HG03354 (cell line): ENCODE results near the gene LRRC32.
"Not testable (repeated sequence)": the region's sequence is repeated elsewhere in the genome, so short reads cannot be mapped to it uniquely, and the experiment has no call there.

ENCODE experiments used
- ATAC-seq: cut with Tn5 transposase; IDR thresholded peaks from one replicate; pipeline ENCODE4 v1.9.1; 2021; ENCODE audit warnings: mild to moderate bottlenecking; ENCODE audit not compliant: unreplicated experiment, poor library complexity, severe bottlenecking

LRRC32 gene

DNA sequence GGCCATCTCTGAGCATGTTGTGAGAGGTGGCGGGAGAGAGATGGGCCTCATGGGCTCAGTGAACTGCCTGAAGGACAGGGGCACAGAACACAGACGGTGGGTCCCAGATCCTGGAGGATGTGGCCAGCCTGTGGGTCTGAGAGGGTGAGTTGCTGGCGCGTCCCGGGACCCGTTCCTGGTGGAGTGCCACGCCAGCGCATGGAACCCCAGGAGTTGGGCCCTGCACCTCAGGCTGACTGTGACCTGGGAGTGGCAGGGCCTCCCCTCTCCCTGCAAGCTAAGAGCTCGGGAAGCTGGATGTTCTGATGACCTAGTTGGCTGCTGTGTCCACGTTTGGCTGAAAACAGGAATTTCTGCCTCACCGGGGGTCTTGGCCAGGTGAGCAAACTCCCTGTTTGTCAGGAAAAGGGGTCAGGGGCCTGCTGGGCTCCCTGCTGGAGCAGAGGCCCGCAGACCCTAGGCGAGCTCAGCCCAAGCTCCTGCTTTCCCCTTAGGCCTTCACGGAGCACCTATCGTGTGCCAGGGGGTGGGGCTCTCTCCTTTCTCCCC lies 15.0 kb downstream of the LRRC32 start:
- no peak for ATAC-seq

DNA sequence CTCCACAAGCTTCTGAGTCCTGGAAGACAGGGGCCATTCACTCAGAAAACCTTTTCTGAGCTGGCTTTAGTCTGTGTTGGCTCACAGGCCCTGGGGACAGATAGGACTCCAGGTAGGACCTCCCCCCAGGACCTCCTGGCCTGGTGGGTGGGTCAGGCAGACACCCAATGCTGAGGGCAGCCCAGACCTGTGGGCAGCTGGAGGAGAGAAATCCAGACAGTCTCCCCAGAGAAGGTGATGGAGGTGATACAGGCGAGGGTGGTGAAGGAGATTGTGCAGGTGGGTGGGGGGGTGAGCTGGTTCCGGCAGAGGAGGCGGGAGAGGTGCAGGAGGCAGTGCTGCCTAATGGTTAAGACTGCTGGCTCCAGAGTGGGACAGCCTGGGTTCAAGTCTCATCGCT lies 15.6 kb downstream of the LRRC32 start:
- no peak for ATAC-seq

DNA sequence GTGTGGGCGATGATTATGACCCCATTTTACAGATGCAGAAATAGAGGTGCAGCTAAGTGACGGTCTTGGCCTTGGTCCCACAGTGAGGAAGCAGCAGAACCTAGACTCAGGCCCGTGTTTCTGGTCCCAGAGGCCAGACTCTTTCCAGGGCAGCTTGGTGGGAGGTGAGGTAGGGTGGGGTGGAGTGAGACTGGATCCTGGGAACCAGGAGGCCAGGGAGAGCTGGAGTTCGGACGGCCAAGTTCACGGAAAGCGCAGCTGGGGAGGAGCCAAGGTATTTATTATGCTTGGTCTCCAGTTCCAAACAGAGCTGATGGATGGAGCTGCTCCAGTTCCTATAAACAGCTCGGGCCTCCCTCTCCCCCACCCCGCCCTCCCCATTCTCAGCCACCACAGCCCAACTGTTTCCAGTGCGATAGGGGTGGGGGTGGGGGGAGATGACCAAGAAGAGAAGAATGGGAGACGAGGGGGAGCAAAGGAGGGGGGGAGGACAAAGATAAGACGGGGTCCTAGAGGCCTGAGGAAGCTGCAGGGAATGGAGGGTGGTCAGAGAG lies 16.2 kb downstream of the LRRC32 start:
- ATAC-seq, result no peak

DNA sequence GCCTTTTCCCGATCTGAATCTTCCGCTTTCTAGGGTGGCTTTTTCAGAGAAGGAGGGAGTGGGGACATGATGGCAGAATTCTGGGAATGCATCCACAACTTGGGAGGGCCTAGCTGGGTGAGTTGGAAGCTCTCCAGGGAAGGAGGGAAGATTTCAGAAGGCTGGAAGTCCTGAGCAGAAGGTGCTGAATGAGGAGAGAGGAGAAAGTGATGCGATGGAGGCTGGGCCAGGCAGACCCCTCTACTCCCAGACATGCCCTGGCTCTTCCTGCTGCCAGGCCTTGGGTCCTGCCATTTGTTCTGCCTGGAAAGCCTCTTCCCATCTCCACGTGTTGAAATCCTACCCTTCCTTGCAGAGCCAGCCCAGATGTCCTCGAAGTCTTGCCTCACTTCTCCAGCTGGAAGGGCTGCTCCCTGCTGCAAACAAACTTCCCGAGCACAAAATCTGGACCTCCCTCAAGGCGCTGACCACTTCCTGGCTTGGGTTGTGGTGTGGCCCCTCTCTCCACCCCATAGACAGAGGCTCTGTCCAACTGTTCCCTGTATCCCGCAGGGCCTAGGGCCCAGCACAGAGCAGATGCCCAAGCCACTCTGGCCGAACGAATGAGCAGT lies 16.8 kb downstream of the LRRC32 start:
- no peak for ATAC-seq

DNA sequence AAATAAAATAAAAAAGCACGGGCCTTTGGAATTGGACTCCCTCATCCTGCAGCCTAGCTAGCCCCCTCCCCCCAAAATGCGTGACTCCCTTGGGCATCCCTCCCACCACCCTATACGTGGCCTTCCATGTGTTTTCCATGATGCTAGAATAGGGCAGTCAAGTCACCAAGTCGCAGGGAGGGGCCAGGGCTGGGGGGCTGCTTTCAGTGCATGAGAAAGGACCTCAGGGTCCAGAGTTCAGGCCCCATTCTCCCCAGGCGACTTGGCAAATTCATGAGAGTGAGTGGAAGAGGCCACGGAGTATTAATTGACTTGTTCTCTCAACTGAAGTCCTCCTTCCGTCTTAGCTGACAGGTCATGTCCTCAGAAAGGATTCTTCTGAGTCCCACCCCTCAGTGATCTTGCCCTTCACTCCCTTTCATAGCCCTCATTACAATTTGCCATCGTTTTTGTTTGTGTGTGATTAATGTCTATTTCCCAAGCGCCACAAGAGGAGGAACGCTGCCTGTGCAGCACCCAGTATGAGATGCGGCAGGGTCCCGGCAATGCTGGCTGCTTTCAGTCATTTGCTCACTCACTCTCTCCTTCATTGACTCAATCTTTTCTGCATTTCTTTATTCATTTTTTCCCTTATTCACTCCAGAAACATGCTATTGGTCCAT lies 17.4 kb downstream of the LRRC32 start:
- ATAC-seq, result no peak

DNA sequence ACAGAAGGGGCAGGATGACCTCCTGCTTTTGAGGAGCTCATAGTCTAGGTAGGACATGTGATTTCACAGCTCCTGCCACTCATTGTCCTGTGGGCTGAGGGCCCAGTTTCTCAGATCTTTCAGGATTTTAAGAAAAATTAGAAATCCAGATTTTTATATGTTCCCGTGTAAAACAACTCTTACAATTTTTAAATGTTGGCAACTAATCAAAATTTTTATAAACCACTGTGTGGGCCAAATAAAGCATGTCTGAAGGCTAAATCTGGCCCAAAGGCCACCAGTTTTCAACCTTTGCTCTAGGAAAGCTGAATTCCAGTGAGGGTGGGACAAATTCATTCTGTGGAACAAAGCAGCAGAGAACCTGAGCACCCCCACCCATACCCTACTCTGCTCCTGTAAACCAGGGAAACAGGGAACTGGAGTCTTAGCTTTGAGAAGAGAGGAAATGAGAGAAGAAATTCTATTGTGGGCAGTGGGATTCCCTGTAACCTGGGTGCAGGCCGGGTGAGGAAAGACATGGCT lies 20.6 kb downstream of the LRRC32 start:
- no peak for ATAC-seq

DNA sequence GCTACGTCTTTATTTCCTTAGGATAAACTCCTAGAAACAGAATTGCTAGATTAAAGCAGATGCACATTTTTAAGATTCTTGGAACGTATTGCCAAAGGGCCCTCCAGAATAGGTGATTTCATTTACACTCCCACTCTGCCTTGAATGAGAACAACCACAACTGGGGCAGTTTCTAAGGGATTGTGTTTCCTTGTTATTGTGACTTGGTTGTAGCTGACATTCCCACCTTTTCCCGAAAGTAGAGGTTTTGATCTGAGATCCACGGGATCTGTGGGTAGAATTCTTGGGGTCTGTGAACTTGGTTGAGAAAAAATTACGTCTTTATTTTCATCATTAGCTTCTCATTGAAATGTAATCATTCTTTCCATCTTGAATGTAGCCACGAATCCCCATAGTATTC lies 21.5 kb downstream of the LRRC32 start:
- ATAC-seq, result no peak

DNA sequence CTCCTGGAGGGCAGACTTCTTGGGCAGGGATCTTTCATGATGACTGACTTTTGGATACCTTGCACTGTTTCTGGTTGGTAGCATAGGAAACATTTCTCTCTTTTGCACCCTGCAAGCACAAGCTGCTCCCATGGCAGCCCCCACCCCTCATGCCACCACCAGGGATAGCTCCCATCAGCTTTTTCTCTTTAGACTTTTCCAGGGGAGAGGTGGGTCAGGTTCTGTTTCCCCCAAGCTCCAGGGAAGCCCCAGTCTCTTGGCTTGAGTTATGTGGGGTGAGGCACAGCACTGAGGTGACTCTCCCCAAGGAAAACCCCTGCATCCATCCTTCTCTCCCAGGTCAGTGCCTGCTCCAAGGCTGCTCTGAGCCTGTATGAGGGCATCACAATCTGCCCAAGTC lies 22.5 kb downstream of the LRRC32 start:
- no peak for ATAC-seq

DNA sequence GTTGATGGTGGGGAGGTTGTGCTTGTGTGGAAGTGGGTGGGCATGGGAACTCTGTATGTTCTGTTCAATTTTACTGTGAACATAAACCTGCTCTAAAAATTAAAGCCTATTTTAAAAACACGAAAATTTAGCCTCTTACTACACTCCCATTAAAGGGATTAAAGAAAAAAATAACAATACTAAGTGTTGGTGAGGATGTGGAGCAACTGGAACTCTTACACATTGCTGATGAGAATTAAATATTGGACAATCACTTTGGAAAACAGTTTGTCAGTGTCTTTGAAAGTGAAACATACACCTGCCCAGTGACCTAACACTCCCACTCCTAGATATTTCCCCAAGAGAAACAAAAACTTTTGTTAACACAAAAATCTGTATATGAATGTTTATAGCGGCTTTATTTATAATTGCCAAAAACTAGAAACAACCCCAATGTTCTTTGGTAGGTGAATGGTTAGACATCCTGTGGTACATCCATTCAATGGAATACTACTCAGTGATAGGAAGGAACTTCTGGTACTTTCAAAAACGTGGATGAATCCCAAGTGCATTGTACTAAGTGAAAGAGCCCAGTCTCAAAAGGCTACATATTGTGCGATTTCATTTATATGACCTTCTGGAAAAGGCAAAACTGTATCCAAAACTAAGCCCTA lies 23.5 kb downstream of the LRRC32 start:
- ATAC-seq, result no peak

DNA sequence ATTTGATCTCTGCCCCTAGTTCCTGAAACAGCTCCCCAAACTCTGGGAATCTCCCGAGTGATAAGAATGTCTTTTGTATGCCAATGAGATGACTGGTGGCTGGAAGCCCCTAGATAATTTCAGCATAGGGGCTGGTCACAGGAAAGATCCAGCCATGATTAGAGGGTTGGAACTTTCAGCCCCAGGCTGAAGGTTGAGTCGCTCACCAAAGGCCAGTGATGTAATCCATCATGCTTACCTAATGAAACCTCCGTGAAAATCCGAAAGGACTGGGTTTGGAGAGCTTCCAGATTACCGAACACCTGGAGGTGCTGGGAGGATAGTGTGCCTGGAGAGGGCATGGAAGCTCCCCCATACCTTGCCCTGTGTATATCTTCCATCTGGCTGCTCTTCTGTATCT lies 26.0 kb downstream of the LRRC32 start:
- no peak for ATAC-seq

DNA sequence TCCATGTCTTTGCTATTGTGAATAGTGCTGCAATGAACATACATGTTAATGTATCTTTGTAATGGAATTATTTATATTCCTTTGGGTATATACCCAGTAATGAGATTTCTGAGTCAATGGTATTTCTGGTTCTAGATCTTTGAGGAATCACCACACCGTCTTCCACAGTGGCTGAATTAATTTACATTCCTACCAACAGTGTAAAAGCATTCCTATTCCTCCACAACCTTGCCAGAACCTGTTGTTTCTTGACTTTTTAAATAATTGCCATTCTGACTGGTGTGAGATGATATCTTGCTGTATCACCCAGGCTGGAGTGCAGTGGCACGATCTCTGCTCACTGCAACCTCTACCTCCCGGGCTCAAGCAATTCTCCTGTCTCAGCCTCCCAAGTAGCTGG lies 26.8 kb downstream of the LRRC32 start:
- ATAC-seq, result not testable (repeated sequence)

DNA sequence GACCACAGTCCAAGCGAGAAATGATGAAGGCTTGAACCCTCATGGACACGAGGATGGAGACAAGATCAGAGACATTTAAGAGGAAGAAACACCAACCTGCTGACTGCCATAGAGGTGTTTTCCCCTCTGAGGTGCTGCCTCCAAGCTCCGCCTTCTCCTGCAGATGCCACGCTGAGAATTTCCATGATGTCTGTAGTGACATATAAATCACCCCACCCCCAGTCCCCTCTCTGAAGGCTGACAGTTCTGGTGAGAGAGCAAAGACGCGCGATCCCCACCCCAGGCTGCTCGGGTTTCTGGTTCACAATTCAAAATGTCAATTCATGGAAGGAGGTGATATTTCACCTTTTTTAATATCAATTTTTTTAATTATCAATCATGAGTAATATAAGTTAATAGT lies 28.2 kb downstream of the LRRC32 start:
- ATAC-seq, result no peak

DNA sequence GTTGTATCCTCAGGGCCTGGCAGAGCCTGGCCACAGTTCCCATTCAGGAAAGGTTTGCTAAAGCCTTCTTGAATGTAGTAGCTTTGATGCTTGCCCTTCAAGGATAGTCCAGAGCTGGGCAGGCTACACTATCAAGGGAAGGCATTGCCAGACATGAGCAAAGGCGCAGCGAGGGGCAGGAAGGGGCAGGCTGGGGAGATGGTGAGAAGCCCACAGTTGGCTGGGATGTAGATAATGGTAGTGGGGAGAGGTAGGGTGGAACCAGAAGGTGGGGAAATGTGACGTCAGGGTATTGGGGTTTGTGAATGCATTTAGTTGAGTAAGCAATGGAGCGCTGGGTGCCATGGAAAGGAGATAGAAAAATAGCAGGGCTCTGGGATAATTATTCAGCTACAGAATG lies 28.6 kb downstream of the LRRC32 start:
- ATAC-seq, result no peak

DNA sequence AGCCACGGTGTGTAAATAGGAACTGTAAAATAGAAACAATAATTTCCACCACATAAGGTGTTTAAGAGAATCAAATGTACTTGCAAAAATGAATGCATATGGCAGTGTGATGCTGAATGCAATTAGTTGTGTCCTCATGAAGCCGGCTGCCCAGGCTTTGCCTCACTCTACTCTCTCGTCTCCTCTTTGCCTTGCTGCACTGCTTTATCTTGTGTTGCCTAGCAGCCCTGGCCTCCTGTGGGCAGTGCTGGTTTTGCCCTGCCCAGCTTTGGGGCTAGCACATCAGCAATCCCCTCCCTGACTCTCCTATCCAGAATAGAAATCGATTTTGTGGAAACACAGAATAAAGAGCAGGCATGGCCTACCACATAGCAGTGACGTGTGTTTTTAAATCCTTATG lies 30.0 kb downstream of the LRRC32 start:
- no peak for ATAC-seq

DNA sequence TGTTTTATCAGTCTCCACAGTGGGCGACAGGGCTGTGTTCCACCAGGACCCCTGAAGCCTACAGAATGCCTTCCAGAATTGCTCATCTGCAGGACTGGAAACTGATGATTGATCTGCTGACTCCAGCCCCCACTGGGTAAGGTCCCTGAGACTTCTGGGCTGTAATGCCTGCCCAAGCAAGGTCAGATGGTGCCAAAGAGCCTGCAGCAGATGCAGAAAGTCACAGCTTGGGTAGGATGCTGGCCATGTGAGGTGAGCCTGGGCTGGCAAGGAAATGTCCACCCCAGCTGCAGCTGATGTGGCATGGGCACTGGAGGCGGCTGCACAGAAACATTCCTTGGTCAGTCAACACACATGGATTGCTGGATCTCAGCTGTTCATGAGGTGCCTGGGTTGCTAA lies 30.9 kb downstream of the LRRC32 start:
- ATAC-seq, result no peak

DNA sequence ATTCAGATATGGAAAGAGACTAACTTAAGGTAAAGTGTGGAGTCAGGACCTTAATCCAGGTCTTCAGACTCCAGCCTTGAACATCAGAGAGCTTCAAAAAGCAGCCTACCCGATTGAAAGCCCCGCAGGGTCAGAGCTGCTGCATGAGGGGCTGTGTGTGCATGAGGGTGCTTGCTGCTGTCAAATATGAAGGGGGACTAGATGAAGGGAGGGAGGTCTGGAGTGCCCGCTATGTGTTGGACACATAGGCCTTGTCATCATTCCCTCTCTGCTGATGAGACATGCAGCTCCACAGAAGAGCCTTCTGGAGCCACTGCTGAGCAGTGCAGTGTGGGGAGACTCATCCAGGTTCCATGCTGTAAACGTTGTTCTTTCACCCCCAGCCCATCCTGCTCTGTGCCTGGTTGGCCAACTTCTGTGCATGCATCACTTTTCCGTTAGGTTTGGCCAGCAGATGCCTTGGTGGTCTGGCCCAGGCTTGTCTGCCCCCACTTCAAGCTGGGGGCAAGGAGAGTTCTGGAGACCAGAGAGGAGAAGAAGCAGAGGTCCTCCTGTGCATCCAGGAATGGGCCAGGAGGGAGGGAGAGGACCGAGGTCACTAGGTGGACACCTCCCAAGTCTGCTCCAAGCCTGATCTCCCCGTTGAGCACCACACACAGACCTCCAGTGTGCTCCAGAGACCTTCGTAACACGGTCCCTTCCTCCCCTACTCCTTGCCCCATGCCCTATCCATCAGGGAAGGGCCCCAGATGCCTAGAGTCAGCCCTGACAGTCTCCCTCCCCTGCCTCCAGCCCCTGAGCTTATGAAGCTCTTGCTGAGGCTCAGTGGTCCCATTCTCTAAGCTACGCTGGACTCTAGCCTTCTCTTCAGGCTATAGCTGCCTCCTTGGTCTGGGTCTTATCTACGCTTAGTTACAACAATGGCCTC lies 32.0 kb downstream of the LRRC32 start:
- ATAC-seq, result no peak

DNA sequence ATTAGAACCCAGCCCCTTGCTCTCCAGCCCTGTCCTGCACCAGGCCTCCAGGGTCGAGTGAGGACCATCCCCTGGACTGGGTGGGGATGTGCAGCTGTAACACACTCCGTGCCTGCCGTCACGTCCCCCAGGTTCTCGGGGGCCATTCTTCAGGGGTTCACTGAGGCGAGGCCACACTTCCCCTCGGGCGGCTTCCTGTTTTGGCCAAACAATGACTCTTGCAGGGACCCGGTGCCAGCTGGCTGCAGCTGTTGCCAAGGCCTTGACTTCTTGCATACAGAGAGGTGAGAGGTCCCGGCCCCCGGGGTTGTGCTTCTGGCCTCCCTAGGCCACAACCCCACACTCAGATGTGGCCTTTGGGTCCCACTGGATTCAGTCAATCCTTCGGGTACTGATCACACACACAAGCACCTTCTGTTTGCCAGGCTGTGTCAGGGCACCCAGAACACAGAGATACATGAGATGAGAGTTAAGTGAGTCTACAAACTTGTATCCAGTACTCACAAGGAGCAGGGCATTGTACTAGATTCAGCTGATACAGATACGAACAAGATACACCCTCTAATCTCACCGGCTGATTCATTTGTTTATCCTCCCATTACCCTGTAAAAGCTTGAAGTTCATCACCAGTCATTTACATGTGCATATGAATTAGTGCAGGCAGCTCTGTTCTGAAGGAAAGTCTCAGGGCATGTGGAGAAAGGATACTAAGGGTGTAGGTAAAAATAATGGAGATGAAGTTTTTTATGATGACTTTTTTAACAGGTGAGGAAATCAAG lies 32.9 kb downstream of the LRRC32 start:
- ATAC-seq, result peak; percentile 97

DNA sequence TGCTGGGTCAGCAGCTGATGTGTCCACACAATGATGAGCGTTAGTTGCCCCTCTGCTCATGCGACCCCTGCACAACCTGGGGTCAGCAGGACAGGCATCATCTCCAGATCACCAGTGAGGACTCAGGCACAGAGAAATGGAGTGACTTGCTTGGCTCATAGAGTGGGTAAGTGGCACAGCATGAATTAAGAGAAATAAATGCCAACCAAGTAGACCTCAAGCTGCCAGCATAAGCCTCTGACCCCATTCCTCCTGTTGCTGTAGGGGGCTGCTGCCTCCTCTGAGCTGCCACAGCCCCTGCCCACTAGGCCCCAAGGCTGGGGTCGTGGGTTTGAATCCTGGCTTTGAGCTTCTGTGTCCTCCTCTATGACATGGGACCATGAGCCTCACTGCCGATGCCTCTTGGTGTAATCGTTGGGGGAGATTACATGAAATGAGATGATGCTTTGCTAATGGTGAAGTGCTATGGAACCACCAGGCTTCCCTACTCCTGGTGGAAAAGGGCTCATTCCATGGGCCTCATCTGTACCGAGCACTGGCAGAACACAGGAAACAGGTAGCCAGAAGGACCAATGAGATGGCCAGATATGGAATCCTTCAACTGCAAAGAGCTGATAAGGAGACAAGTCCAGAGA lies 33.6 kb downstream of the LRRC32 start:
- no peak for ATAC-seq
